Activated naive CD8-positive, alpha-beta T cell treated with anti-CD3 and anti-CD28 coated beads for 36 hours (primary cell): ENCODE measurements around the gene TTC23L. TPM values are rescaled to one million over a fixed set of nuclear protein-coding genes. Genes with fewer than 3 reads are reported as not detected.
"Not testable (repeated sequence)": the region's sequence is repeated elsewhere in the genome, so short reads cannot be mapped to it uniquely, and the experiment has no call there.

Experiments used
- DNase-seq: peaks from one replicate; pipeline ENCODE4 v3.0.0; 2021
- H3K27ac Mint-ChIP-seq: one replicate; pipeline ENCODE4 v1.8.0; 2022; ENCODE audit warnings: mild to moderate bottlenecking, moderate library complexity, mixed read lengths
- H3K27me3 Mint-ChIP-seq: one replicate; pipeline ENCODE4 v1.8.0; 2022; ENCODE audit warnings: mild to moderate bottlenecking, mixed read lengths
- H3K36me3 Mint-ChIP-seq: one replicate; pipeline ENCODE4 v1.8.0; 2021; ENCODE audit warnings: mild to moderate bottlenecking, mixed read lengths
- H3K4me1 Mint-ChIP-seq: one replicate; pipeline ENCODE4 v1.8.0; 2021; ENCODE audit warnings: mixed read lengths
- H3K4me3 Mint-ChIP-seq: one replicate; pipeline ENCODE4 v1.8.0; 2022; ENCODE audit warnings: mild to moderate bottlenecking, moderate library complexity, mixed read lengths
- H3K9me3 Mint-ChIP-seq: one replicate; pipeline ENCODE4 v1.8.0; 2022; ENCODE audit warnings: mixed read lengths
- total RNA-seq, 2 experiments: library from RNA; stranded (reverse); gene quantifications; one replicate each; pipeline ENCODE4 v1.2.3, GENCODE V29; 2021

The TTC23L gene
- total RNA-seq, 2 experiments from 2014 or later, result 0.30 TPM; not detected in 1

DNA sequence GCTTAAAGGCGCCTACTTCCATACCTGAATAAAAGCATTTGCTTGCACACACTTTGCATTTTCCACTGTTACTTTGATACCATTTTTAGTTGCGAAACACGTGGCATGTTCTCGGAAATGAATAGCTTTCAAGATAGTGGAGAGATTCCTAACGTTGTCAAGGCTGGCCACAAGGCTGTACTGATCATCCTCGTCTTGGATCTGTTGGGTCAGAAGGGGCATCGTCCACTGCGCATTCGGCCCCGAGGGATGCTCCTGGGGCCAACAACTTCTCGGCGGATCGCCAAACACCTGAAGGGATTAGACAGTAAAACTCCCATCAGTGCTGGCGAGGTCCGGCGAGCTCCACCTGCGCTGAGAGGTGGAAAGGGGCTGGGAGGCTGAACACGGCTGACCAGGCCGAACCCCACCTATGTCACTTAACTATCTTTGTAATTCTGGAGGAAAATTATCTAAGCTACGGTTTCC is 75.7 kb downstream of the TTC23L start:
- Mint-ChIP-seq H3K27me3 (no peaks in the 10 kb centered on the region), H3K27ac (no peak overlapping the region), H3K36me3 (peaks cover 48% of the 10 kb centered on the region), H3K4me1 (peaks cover 35% of the 10 kb centered on the region), H3K4me3 (no peak overlapping the region), H3K9me3 (no peaks in the 10 kb centered on the region)
- DNase-seq, result no peak

DNA sequence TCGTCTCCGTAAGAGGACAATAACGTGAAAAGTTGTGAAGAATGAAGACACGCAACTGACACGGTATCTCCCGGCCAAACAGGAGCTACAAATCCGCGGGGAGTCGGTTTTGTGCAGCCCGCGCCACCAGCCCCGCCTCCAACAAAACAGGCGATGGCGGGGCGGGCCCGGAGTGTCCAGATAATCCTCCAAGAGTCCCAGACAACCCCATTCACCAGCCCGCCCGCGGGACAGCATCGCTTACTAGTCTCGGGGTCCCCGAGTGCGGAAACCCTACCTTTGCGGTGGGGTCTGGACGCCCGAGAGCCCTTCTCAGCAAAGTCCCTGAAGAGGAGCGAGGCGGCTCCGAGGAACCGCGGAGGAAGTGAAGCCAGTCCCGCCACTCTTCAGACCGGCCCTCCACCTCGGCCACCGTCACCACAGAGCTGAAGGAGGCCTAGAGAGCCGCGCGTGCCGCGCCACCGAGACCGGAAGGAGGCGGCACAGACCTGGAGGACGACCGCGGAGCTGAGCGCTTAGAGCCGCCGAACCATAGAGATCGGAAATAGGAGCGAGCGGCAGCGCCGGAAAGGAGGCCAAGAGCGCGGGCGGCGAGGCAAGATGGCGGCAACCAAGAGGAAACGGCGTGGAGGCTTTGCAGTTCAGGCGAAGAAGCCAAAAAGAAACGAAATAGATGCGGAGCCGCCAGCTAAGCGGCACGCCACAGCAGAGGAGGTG is 76.3 kb downstream of the TTC23L start, which contains the start of the genes BRIX1 and RAD1:
Gene BRIX1, plus strand, starts transcription at position 573 of the 717 bp plus-strand sequence. Its CDS starts 28 bp downstream, at position 601.
Gene RAD1, minus strand, starts transcription at position 366 of the 717 bp plus-strand sequence. CDS start 612 bp downstream, outside the sequence.
- H3K27me3 Mint-ChIP-seq, result no peaks in the 10 kb centered on the region
- peak; percentile 96 for DNase-seq
- H3K27ac Mint-ChIP-seq, result peak within 1 kb of the TSS; percentile 65
- peaks cover 45% of the 10 kb centered on the region for H3K36me3 Mint-ChIP-seq
- H3K9me3 Mint-ChIP-seq, result no peaks in the 10 kb centered on the region
- peaks cover 32% of the 10 kb centered on the region for H3K4me1 Mint-ChIP-seq
- H3K4me3 Mint-ChIP-seq, result no peak within 1 kb of the TSS

DNA sequence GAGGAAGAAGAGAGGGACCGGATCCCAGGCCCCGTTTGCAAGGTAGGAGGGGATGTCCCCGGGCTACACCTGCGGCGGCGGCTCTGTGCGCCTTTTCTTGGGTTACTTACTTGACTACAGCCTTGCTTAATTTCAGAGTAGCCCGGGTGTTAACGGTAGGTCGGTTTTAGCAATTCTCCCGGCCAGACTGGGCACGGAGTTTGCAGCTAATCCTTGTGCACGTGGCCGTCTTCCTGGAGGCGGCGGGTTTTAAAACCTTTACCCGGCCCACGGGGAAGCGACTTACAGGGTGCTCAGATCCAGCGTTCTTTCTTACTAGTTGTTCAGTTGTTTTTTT is 76.9 kb downstream of the TTC23L start:
- Mint-ChIP-seq H3K4me1 (peaks cover 34% of the 10 kb centered on the region), H3K27ac (no peak overlapping the region), H3K36me3 (peaks cover 46% of the 10 kb centered on the region), H3K4me3 (no peak overlapping the region), H3K9me3 (no peaks in the 10 kb centered on the region), H3K27me3 (no peaks in the 10 kb centered on the region)
- no peak for DNase-seq

DNA sequence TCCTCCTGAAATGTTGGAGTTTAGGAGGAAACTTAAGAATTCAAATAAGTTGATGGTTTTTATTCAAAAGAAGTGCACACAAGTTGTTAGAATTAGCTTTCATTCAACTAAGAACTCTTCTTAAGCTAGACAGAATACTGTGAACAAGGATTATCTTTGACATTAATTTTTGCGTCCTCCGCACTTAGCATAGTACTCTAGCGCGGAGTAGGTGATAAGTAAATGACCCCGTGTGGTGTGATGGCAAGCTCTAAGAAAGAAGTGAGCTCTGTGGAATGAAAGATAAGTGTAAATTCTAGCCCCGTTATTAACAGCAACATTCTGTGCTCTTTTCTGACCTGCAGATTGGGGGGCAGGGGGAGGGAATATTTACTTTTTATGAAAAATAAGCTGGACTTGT is 77.6 kb downstream of the TTC23L start:
- H3K36me3 Mint-ChIP-seq, result peaks cover 44% of the 10 kb centered on the region
- H3K27ac Mint-ChIP-seq, result no peak overlapping the region
- H3K4me3 Mint-ChIP-seq, result no peak overlapping the region
- H3K4me1 Mint-ChIP-seq, result peaks cover 37% of the 10 kb centered on the region
- no peaks in the 10 kb centered on the region for H3K9me3 Mint-ChIP-seq
- no peak for DNase-seq
- H3K27me3 Mint-ChIP-seq, result no peaks in the 10 kb centered on the region

DNA sequence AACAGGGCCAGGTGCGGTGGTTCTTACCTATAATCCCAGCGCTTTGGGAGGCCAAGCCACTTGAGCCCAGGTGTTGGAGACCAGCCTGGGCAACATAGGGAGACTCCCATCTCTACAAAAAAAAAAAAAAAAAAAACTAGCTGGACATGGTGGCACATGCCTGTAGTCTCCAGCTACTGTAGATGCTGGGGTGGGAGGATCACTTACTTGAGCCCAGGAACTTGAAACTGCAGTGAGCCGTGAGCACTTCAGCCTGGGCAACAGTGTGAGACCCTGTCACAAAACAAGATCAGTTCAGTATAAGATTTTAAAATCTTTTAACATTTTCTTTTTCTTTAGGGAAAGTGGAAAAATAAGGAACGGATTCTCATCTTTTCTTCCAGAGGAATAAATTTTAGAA is 79.1 kb downstream of the TTC23L start:
- no peaks in the 10 kb centered on the region for H3K9me3 Mint-ChIP-seq
- no peaks in the 10 kb centered on the region for H3K27me3 Mint-ChIP-seq
- H3K36me3 Mint-ChIP-seq, result peaks cover 46% of the 10 kb centered on the region
- DNase-seq, result no peak
- H3K4me3 Mint-ChIP-seq, result no peak overlapping the region
- H3K4me1 Mint-ChIP-seq, result peaks cover 40% of the 10 kb centered on the region
- no peak overlapping the region for H3K27ac Mint-ChIP-seq

DNA sequence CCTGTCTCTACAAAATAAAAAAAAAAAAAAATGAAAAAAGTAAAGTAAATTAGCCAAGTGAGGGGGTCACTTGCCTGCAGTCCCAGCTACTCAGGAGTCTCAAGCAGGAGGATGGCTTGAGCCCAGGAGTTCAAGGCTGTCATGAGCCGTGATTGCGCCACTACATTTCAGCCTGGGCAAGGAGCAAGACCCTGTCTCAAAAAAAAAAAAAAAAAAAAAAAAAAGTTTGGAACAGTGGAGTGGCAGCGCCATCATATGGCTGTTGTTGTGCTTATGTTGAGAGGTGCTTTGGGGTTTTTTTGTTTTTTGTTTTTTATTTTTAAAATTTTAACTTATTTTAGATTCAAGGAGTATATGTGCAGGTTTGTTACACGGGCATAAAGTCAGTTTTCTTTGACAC is 80.1 kb downstream of the TTC23L start:
- H3K4me3 Mint-ChIP-seq, result no peak overlapping the region
- H3K36me3 Mint-ChIP-seq, result peaks cover 48% of the 10 kb centered on the region
- no peaks in the 10 kb centered on the region for H3K27me3 Mint-ChIP-seq
- H3K27ac Mint-ChIP-seq, result peak overlapping the region; percentile 34
- H3K4me1 Mint-ChIP-seq, result peaks cover 44% of the 10 kb centered on the region
- no peak for DNase-seq
- no peaks in the 10 kb centered on the region for H3K9me3 Mint-ChIP-seq

DNA sequence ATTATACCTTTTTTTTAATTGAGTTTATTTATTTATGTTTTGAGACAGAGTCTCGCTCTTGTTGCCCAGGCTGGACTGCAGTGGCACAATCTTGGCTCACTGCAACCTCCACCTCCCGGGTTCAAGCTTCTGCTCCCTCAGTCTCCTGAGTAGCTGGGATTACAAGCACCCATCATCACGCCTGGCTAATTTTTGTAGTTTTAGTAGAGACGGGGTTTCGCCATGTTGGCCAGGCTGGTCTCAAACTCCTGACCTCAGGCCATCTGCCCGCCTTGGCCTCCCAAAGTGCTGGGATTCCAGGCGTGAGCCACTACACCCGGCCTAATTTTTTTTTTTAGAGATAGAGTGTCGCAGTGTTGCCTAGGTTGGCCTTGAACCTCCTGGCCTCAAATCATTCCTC is 84.3 kb downstream of the TTC23L start:
- peaks cover 48% of the 10 kb centered on the region for H3K4me1 Mint-ChIP-seq
- H3K27ac Mint-ChIP-seq, result peak overlapping the region; percentile 84
- peaks cover 46% of the 10 kb centered on the region for H3K36me3 Mint-ChIP-seq
- H3K27me3 Mint-ChIP-seq, H3K9me3 Mint-ChIP-seq, DNase-seq: not testable (repeated sequence)
- H3K4me3 Mint-ChIP-seq, result peak overlapping the region; percentile 25

DNA sequence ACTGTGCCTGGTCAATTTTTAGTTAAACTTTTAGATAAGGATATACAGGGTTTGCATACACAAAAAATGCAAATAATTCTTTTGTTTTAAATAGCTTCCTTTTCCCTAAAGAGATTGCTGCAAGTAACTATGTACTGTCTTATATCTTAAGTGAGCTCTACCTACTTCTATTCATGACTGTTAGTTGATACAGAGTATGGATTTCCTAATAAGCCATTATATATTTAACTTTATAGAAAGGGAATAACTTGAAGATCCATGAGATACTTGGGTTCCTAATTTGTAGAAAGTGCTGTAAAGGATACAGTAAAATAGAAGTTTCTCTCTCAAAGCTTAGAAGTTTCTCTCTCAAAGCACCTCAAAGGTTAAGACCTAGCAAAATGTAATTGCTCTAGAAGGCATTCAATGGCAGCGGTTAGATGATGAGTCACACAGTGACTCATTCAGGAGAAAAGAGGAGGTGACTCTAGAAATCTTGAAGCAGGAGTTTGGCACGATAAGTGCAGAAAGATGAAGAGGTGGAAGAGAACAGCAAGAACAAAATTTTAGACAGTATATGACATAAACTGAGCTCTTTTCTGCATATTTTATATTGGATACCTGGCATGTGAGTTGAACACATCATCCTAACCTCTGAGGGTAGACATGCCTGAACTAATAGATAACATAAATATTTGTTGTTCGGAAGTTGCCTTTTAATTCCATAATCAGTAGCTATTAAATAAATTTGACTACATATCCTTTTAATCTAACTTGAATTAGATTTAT is 84.9 kb downstream of the TTC23L start:
- peak overlapping the region; percentile 84 for H3K27ac Mint-ChIP-seq
- H3K27me3 Mint-ChIP-seq, result no peaks in the 10 kb centered on the region
- DNase-seq, result peak; percentile 31
- no peaks in the 10 kb centered on the region for H3K9me3 Mint-ChIP-seq
- peaks cover 45% of the 10 kb centered on the region for H3K36me3 Mint-ChIP-seq
- peaks cover 48% of the 10 kb centered on the region for H3K4me1 Mint-ChIP-seq
- peak overlapping the region; percentile 55 for H3K4me3 Mint-ChIP-seq

DNA sequence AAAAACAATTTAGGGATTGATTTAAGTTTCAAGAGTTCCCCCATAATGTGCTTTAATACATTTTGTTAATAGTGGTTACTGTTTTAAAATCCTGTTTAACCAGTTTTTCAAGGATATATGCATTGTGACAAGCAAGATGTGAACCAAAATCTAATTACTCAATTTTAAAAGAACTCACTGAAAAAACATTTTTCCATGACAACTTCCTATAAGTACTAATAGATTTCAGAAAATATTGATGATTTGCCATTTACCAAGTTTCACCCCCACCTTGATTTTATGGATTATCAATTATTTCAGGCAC is 85.5 kb downstream of the TTC23L start:
- Mint-ChIP-seq H3K36me3 (peaks cover 48% of the 10 kb centered on the region), H3K27ac (peak overlapping the region; percentile 82), H3K4me1 (peaks cover 52% of the 10 kb centered on the region), H3K9me3 (no peaks in the 10 kb centered on the region), H3K27me3 (no peaks in the 10 kb centered on the region), H3K4me3 (no peak overlapping the region)
- no peak for DNase-seq

DNA sequence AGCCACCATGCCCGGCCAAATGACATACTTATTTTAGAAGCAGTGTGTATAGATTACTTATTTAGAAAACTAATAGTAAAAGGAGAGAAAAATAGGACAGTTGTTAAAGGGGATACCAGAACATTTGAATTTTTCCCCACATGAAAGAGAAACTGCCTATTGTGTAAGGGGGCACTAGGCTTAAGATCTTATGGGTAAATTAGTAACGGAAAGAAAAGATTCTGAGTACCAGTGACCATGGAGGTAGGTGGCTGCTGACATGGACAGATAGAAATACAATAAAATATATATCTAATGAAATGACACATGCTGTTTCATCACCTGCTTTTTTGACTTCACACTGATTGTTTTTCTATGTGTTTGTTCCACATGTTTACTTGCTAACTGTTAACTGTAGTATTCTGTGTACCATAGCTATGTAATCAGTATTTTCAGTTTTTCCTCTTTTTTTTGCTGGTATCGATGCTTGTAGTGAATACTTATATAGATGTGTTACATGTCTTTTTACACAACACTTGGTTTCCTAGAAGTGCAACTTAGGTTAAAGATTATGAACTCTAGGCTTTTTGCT is 87.4 kb downstream of the TTC23L start:
- Mint-ChIP-seq H3K36me3 (peaks cover 47% of the 10 kb centered on the region), H3K27me3 (no peaks in the 10 kb centered on the region), H3K27ac (peak overlapping the region; percentile 79), H3K4me3 (no peak overlapping the region), H3K4me1 (peaks cover 55% of the 10 kb centered on the region), H3K9me3 (no peaks in the 10 kb centered on the region)
- DNase-seq, result no peak

DNA sequence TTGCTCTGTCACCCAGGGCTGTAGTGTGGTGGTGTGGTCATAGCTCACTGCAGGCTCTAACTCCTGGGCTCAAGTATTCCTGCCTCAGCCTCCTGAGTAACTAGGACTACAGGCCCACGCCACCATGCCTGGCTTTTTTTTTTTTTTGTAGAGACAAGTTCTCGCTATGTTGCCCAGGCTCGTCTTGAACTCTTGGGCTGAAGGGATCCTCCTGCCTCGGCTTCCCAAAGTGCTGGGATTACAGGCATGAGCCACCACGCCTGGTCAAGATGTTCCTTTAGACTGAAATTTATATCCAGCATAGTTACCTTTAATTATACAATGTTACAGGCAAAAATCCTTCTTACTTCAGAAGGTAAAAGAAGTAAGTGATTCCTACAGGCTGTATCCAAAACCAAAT is 88.8 kb downstream of the TTC23L start:
- H3K9me3 Mint-ChIP-seq, result no peaks in the 10 kb centered on the region
- H3K27ac Mint-ChIP-seq, result no peak overlapping the region
- H3K4me3 Mint-ChIP-seq, result no peak overlapping the region
- peaks cover 53% of the 10 kb centered on the region for H3K4me1 Mint-ChIP-seq
- DNase-seq, result no peak
- H3K27me3 Mint-ChIP-seq, result no peaks in the 10 kb centered on the region
- H3K36me3 Mint-ChIP-seq, result peaks cover 42% of the 10 kb centered on the region

DNA sequence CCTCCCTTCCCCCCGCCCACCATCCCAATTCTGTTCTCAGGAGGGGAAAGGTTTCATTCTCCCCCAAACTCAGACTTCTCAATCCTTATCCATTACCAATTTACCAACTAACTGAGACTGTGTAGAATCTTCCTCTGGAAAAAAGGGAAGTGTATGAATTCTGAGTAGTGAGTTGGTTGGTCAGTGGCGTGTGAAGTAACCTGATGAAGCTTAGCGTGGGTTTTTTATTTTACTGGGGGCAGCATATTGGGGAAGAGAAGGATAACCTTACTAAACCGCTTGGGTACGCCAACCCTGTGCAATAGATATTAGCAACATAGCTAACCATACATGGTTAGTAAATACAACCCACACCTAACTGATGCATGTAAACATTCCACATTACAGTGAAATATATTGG is 89.3 kb downstream of the TTC23L start:
- Mint-ChIP-seq H3K27ac (no peak overlapping the region), H3K27me3 (no peaks in the 10 kb centered on the region), H3K4me3 (no peak overlapping the region), H3K4me1 (peaks cover 51% of the 10 kb centered on the region), H3K36me3 (peaks cover 40% of the 10 kb centered on the region), H3K9me3 (no peaks in the 10 kb centered on the region)
- DNase-seq, result no peak

DNA sequence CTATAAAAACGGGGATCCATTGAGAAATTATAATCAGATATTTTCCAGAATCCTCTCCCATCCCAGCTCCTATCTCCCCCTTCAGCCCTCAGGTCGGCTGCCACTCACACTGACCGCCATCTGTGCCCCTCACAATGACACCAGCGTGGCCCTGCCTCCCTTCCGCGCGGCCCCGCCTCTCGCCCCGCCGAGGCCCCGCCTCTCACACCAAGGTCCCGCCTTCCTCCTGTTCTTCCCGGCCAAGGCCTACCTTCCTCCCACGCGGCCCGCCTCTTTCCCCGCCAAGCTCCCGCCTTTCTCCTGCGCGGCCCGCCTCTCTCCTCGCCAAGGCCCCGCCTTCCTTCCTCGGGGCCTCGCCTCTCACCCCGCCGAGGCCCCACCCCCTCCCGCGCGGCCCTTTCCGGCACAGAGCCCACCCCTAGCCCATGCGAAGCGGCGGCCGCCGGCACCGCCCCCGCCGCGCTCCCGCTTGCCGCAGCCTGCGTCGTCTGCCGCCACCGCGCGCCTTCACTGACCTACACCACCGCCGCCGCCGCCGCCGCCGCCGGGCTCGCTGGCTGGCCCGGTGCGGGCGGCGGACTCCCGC is 90.3 kb downstream of the TTC23L start, which contains the start of gene DNAJC21:
Gene DNAJC21, plus strand, starts transcription at position 426 of the 586 bp plus-strand sequence. CDS start 261 bp downstream, outside the sequence.
- peak; percentile 99 for DNase-seq
- peak within 1 kb of the TSS; percentile 94 for H3K27ac Mint-ChIP-seq
- H3K4me3 Mint-ChIP-seq, result peak within 1 kb of the TSS; percentile 98
- H3K27me3 Mint-ChIP-seq, result no peaks in the 10 kb centered on the region
- H3K36me3 Mint-ChIP-seq, result peaks cover 40% of the 10 kb centered on the region
- no peaks in the 10 kb centered on the region for H3K9me3 Mint-ChIP-seq
- H3K4me1 Mint-ChIP-seq, result peaks cover 44% of the 10 kb centered on the region

DNA sequence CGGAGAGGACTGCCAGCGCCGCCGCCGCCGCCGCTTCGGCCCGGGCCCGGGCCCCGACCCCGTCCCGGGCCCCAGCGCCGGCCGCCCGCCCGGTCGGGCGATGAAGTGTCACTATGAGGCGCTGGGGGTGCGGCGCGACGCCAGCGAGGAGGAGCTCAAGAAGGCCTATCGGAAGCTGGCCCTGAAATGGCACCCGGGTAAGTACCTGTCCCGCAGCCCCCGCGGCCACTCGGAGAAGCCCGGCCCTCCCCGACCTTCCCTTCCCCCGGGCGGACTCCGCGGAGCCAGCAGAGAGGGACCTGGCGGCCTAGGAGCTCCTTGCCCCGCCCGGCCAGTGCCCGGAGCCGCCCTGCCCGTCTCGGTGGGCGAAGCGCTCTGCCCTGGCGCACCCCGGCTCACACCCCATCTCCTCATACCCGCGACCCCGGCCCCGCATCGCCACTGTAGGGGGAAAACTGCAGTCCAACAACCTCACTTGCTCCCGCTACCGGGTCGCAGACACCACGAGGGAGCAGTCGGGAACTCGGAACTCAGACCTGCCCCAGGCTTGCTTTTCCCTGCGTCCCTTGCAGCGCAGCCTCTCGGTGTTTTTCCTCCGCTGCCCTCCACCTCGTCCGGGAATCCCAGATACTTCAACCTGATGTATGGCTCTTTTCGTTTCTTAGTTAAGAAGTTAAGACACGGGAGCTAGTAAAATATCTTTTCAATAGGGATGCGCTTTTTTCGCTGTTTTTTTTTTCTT is 90.9 kb downstream of the TTC23L start:
- no peaks in the 10 kb centered on the region for H3K27me3 Mint-ChIP-seq
- peak; percentile 85 for DNase-seq
- peaks cover 36% of the 10 kb centered on the region for H3K36me3 Mint-ChIP-seq
- peak overlapping the region; percentile 98 for H3K4me3 Mint-ChIP-seq
- H3K9me3 Mint-ChIP-seq, result no peaks in the 10 kb centered on the region
- peaks cover 45% of the 10 kb centered on the region for H3K4me1 Mint-ChIP-seq
- H3K27ac Mint-ChIP-seq, result peak overlapping the region; percentile 94
